Adipose tissue (tissue), 3 donors: ENCODE measurements around the gene TOPORS. TPM values are rescaled to one million over a fixed set of nuclear protein-coding genes. Genes with fewer than 3 reads are reported as not detected.
"Not testable (repeated sequence)": the region's sequence is repeated elsewhere in the genome, so short reads cannot be mapped to it uniquely, and the experiment has no call there.

Experiments used
- H3K27ac ChIP-seq: one replicate; pipeline ENCODE4 v1.5.1; 2013; ENCODE audit warnings: low read depth, low read length
- WGBS, 3 donors: extraction: QIAGEN DNeasy Blood & Tissue Kit; methylation state at CpG; one replicate each; pipeline ENCODE4 v1.1.7; 2013; 5-methylcytosine and 5-hydroxymethylcytosine counted together
- polyA plus RNA-seq, 3 donors: library from polyadenylated mRNA; stranded (reverse); fragments of 200-250 nt; gene quantifications; one replicate each; pipeline ENCODE4 v1.2.3, GENCODE V29; 2013
- donor health status: healthy with polysubstance abuse.
- donor health status: Bipolar disorder and iron deficiency.
- donor health status: healthy.

TOPORS gene
- 1 to 10 TPM; 3.2 to 7.5 (median 7.1) TPM for polyA plus RNA-seq

DNA sequence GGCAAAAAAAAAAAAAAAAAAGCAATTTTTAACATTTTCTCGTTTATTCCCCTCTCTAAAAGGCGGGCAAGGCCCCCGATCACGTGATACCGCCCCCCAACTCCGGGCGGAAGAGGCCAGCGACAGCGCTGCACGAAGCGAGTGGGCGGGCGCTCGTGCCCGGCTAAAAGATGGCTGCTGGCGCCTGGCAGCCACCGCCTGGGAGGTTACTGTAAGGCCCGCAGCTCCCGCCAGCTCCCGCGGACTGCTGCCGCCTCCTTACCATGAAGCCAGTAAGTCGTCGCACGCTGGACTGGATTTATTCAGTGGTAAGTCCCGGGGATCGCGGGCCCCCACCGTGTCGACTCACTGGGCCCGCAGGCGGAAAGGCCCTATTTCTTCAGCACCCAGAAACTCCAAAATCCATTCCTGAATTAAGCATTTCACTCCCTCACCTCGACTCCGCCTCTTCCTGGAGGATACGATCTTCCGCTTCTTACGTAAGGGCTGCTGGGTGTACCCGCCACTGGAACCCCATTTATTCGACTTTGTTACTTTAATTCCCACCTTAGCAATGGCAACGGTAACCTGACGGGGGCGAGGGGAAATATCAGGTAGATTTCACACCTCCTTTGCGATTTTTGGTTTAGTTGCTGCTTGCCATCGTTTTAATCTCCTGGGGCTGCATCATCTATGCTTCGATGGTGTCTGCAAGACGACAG, at the start of gene TOPORS, which contains the start of gene SMIM27:
TSS of gene TOPORS (minus strand) at position 415 of the 701 bp plus-strand sequence. CDS start at position 265, 150 bp downstream.
TSS of gene SMIM27 (plus strand) at position 156 of the 701 bp plus-strand sequence. CDS start at position 264, 108 bp downstream.
- 0% methylated on average over 46 of the region's 46 CpGs for WGBS, 3 donors
- peak within 1 kb of the TSS; percentile 88 for H3K27ac ChIP-seq

DNA sequence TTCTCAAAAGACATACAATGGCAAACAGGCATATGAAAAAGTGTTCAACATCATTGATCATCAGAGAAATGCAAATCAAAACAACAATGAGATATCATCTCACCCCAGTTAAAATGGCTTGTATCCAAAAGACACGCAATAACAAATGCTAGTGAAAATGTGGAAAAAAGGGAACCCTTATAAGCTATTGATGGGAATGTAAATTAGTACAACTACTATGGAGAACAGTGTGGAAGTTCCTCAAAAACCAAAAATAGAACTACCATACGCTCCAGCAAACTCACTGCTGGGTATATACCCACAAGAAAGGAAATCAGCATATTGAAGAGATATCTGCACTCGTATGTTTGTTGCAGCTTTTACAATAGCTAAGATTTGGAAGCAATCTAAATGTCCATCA, 46.6 kb upstream of the TOPORS start:
- H3K27ac ChIP-seq, result not testable (repeated sequence)
- 45 to 63% (median 55%) methylated on average over 3 of the region's 3 CpGs for WGBS, 3 donors

GRCh38 chr9:32596936-32597335, 44.5 kb upstream of the TOPORS start:
- no peak overlapping the region for H3K27ac ChIP-seq

GRCh38 chr9:32596096-32596865, 43.9 kb upstream of the TOPORS start:
- H3K27ac ChIP-seq, result no peak overlapping the region
- WGBS, 3 donors, result 56 to 67% (median 64%) methylated on average over 4 of the region's 4 CpGs

- WGBS, 3 donors, result 55 to 71% (median 59%) methylated on average over 1 of the region's 1 CpG
- H3K27ac ChIP-seq, result no peak overlapping the region
Observed at GRCh38 chr9:32590898-32591297, 38.5 kb upstream of the TOPORS start.

DNA sequence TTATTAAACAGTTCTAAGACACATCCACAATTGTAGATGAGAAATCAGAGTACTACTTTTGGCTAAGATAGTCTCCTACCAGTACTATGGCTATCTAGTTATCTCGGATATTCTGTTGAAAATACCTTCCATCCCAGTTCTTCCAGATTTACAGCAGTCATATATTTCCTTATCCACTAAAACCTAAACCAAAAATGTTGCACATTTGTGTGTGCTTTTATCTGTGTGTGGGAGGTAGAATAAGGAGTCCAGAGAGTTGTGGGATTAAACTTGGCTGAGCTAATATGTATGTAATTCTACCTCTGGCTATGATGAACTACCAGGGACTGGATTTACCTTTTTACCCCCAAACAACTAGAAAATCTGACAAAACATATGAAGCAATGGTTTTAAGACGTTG, 38.1 kb upstream of the TOPORS start:
- 27 to 33% (median 29%) methylated on average over 2 of the region's 2 CpGs for WGBS, 3 donors
- no peak overlapping the region for H3K27ac ChIP-seq

DNA sequence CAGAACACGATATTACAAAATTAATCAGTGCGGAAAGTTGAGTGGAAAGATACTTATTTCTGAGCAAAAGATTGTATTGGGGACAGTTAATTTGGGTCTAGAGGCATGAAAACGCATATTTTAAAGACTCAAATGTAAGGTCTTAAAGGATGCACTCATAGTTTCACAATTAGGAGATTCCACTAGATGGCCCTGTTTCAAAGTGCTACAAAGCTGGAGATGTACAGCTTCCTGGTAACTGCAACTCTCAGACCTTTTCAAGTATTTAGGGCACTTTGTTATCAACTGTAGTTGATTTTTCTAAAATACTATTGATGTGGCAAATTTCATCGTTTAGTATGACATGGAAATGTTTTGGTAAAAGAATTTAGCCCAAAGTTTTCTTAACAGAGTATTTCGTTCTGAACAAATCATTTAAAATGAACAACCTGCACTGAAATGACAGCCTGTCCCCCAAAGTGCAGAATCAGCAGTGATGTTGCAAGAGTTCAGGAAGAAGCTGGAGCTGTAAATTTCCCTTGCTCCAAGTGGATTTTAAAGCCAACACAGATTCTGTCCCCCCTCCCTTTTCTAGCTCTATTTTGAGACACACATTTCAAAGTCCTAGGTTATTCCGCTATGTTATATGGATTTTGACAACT, 36.8 kb upstream of the TOPORS start:
- WGBS, 3 donors, result 40 to 45% (median 44%) methylated on average over 6 of the region's 6 CpGs

DNA sequence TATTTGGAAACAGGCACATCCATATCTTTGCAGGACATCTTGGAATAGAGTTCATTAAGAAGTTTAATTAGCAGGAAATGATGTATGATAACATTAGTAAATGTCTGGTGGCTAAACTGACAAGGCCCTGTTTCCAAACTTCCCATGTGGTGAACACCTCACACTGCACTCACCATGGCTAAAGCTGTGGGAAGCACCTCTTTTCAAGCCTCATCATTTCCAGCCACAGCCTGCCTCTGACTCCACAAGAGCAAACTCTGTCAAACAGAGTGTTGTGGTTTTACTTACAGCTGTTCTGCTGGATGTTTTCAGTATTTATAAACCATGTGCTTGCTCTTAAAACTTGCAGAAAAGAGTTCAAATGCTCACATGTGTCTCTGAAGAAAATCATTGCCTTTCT, 35.5 kb upstream of the TOPORS start:
- no peak overlapping the region for H3K27ac ChIP-seq

More for the DNA sequence above, 36.8 kb upstream of the TOPORS start:
- H3K27ac ChIP-seq, result no peak overlapping the region

DNA sequence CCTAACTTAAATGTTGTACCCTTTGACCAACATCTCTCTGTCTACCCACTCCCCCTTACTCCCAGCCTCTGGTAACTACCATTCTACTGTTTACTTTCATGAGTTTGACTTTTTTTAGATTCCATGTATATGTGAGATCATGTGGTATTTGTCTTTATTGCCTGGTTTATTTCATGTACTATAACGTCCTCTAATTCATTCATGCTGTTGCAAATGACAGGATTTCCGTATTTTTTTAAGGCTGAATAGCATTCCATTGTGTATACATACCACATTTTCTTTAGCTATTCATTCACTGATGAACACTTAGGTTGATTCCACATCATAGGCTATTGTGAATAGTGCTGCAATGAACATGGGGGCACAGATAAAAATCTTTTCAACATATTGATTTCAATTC, 32.4 kb upstream of the TOPORS start:
- 36 to 40% (median 39%) methylated on average over 2 of the region's 2 CpGs for WGBS, 3 donors
- no peak overlapping the region for H3K27ac ChIP-seq

- 36 to 43% (median 37%) methylated on average over 3 of the region's 3 CpGs for WGBS, 3 donors
- H3K27ac ChIP-seq, result no peak overlapping the region
Observed at GRCh38 chr9:32581512-32582143, 29.2 kb upstream of the TOPORS start.

GRCh38 chr9:32580631-32581300, 28.4 kb upstream of the TOPORS start:
- no peak overlapping the region for H3K27ac ChIP-seq
- 13 to 24% (median 22%) methylated on average over 3 of the region's 3 CpGs for WGBS, 3 donors

DNA sequence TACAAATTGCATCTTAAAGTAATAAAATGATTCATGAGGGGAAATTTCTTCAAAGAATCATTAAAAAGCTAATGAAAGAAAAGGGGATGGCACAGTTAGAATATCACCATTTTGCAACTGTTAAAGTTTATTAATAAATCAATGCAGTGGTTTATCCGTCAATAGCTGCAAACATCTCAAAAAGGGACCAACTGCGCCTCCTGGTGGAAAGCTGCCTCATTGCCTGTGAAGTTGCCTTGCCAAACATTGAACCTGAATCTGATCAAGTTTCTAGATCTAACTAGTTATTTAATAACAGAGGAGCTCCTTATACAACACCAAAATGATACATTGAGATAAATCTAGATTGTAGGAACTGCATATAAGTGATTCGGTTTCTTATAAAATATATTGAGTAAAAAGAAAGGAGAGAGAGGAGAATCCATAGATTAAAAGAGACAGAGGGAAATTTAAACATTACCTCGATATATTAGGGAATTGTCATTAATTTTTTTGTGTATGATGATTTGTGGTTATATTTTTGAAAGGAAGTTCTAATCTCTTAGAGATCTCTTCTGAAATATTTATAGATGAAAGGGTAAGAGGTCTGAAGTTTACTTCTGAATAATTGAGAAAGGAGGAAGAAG, 27.4 kb upstream of the TOPORS start:
- no peak overlapping the region for H3K27ac ChIP-seq
- 18 to 19% (median 18%) methylated on average over 4 of the region's 4 CpGs for WGBS, 3 donors

GRCh38 chr9:32578976-32579375, 26.6 kb upstream of the TOPORS start:
- no peak overlapping the region for H3K27ac ChIP-seq
- 44 to 54% (median 53%) methylated on average over 5 of the region's 5 CpGs for WGBS, 3 donors

GRCh38 chr9:32577316-32577715, 24.9 kb upstream of the TOPORS start:
- H3K27ac ChIP-seq, result no peak overlapping the region
- WGBS, 3 donors, result 63 to 92% (median 90%) methylated on average over 3 of the region's 3 CpGs

GRCh38 chr9:32574858-32575257, 22.5 kb upstream of the TOPORS start:
- H3K27ac ChIP-seq, result no peak overlapping the region
- WGBS, 3 donors, result 33 to 74% (median 52%) methylated on average over 1 of the region's 1 CpG

DNA sequence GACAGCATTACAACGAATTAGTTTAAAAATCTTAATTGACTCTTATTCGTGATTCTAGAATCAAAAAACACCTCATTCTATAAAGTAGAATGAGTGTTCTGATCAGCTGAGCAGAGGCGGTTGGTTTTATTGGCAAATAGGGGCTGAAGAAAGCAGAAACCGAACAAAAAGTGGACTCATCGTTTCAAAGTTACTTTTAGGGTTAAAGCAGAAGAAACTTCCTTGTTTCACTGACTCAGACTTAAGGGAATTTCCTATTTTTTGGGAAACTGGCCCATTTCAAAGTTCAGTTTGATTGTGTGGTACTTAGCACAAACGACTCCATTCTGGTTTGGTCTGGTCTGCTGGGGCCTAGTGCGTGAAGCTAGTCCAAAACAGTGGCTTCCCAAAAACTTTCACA, 21.4 kb upstream of the TOPORS start:
- 83 to 85% (median 83%) methylated on average over 7 of the region's 7 CpGs for WGBS, 3 donors
- H3K27ac ChIP-seq, result no peak overlapping the region

DNA sequence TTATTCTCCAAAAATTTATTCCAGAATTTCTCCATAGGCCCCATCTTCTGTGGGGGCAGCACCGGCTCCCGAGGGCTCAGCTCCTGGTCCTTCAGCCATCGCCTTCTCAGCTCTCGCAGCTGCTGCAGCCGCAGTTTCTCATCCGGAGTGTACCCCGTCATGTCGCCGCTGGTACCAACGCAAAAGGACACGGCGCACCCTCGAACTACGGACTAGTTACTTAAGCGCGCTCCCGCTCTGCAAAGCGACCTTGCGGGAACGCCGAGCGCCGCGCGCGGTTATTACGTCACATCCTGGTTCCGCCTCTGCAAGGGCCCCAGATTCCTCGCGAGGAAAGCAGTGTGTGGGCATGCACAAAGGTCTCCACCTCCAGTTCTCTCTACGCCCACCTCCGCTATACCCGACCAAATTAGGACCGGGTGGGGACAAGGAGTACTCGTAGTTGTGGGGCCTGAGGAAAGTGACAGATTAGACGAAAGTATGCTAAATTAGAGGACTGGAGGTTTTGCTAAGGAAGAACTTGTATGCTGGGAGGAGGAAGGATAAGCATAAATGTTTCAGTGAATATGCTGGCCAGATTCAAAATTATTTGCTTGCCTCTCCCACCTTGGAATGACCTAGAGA, 20.6 kb upstream of the TOPORS start, which contains the start of gene NDUFB6:
TSS of gene NDUFB6 (minus strand) at position 260 of the 624 bp plus-strand sequence. CDS start at position 161, 99 bp downstream.
- H3K27ac ChIP-seq, result peak within 1 kb of the TSS; percentile 69
- WGBS, 3 donors, result 0% methylated on average over 36 of the region's 36 CpGs
